NCI-H2196 treated with DMSO at 0.1 percent for 48 hours (cell line): ENCODE measurements around the gene CEP70.
"Not testable (repeated sequence)": the region's sequence is repeated elsewhere in the genome, so short reads cannot be mapped to it uniquely, and the experiment has no call there.

Experiments
- DNase-seq: peaks from one replicate; lab custom pipeline; 2025; ENCODE audit not compliant: unreplicated experiment; lab: John Stamatoyannopoulos, UW

Gene CEP70

GRCh38 chr3:138455801-138456716 lies 138.0 kb downstream of the CEP70 start:
- DNase-seq = no peak

- DNase-seq = not testable (repeated sequence)
Measured at GRCh38 chr3:138453940-138454339, 140.1 kb downstream of the CEP70 start.

DNA sequence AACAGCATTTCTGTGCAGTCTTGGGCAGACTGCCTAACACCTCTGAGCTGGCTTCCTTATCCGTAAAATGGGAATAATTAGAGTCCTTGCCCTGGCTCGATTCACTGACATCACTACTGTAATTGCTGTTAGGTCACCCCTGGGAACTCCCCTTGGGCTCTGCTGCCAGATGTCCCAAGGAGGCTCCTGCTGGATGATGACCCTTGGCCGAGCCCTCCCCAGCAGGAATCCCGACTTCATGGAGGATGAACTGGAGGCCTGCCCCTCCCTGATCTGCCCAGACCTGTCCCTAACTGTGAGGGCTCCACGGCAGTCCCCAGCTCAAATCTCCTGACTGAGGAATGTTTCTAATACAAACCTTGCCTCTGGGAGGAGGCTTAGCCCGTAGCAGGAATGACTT lies 141.6 kb downstream of the CEP70 start:
- DNase-seq = no peak

DNA sequence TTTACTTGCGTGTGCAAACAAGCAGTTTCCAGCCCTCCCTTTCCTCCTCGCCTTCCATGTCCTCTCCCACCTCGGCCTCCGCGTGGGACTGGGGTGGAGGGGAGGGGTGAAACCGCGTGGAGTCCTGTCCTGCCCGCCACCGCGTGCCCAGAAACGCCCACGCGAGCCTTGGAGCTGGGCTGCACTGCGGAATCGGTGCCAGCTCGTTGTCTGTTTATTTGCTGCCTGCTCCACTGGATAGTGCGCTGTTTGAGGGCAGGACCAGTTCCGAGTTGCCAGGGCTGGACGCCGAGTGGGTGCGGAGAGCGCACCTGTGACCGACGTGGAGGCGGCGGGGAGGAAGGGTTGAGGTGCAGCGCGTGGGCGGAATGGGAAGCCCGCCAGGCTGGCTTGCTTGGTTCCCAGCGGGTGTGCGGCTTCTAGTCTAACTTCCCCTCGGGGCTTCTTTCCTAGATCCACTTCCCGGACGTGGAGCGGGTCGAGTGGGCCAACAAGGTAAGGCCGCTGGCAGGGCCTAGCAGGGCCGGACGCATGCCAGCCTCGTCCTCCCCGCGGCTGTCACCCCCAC lies 142.4 kb downstream of the CEP70 start:
- no peak for DNase-seq

DNA sequence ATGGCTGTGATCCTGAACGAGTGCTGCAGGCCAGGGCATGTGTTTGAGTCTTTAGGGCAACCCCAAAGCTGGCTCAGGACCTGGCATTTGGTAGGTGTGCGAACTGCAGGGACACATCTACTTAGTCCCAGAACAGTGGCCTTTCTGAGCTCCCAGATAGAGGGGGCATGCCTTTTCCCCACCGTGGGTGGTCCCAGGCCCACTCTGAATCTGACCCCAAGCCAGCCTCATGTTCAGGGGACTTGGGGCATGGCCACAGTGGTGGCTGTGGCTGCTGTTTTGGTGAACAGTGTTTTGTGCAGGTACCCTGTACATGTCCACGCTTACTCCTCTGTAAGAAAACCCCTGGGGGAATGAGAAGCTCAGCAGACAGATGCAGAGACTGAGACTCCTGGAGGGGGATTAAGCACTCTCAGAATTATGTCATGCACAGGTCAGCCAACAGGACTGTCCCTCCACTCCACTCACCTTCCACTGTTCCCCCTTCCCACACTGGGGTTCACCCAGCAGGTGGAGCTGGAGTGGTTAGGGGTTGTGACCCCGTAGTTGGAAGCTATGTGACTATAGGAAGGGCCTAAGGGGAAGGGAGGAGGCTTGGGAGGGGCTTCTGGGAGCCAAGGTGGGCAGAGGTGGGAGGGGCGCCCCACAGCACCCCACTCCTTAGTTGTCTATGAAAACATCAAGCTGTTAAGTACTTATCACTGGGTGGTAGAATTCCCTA lies 143.2 kb downstream of the CEP70 start:
- no peak for DNase-seq

GRCh38 chr3:138450181-138450580 lies 143.9 kb downstream of the CEP70 start:
- no peak for DNase-seq

DNA sequence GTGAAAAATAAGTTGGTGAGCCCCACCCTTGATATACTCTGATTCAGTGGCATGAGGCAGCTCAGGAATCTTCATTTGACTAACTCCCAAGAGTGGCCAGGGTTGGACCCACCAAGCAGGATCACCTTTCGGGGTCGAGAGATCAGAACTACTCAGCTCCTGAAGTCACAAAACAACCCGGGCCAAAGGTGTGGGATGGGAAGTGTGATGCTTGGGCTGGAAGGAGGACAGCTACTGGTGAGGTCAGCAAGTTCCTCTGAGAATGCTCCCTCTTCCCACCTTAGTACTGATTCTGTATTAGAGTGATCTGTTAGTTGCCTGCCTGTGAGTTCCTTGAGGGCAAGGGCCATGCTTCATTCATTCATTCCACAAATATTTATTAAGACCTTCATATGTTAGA lies 144.6 kb downstream of the CEP70 start:
- no peak for DNase-seq

DNA sequence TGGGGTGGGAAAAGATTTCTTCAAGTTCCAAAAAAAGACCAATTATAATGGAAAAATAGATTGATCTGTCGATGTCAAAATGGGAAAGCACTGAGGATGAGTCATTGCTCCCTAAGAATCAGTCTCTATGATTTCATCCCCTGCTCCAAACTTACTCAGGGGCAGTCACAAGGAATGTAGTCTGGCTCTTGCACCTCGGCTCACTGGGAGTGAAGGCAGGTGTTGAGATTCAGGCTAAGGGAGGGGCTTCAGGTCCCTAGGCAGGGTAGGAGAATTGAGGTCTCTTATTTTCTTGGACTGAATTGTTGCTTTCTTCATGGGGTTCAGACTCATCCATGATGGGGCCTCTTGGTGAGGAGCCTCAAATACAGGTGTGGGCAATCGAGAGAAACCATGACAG lies 145.4 kb downstream of the CEP70 start:
- no peak for DNase-seq

GRCh38 chr3:138445654-138446053 lies 148.4 kb downstream of the CEP70 start:
- DNase-seq = no peak

DNA sequence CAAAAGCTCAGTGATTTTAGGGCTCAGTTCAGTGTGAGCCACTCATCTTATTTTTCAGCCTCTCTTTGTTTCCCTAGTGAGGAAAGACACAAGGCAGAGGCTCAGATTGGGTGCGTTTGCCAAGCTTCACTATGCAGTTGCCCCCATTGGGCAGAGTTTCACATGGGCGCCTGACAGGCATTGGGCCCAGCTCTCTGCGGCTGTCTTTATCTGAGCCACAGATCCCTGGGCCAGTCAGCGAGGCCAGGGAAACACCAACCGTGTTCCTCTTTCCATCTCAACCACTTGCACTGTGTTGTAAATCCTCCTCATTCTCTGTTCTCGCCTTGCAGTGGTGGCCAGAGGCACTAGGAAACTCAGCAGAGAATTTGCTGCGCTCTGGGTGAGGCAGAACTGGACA lies 148.8 kb downstream of the CEP70 start:
- no peak for DNase-seq
